ENCODE measurements around the gene SLC2A1.

SLC2A1 gene

GRCh38 chr1:42979896-42980800 lies 21.5 kb upstream of the SLC2A1 start:
- no peak for DNase-seq (ENCODE audit: low spot score)

- no peak for DNase-seq (ENCODE audit: low spot score)
These were observed 20.4 kb upstream of the SLC2A1 start for GRCh38 chr1:42979036-42979430.

- no peak for DNase-seq (ENCODE audit: low spot score)
These were observed 19.8 kb upstream of the SLC2A1 start for GRCh38 chr1:42978317-42979035.

- no peak for DNase-seq (ENCODE audit: low spot score)
These were observed 19.0 kb upstream of the SLC2A1 start for GRCh38 chr1:42977653-42978052.

- no peak for DNase-seq (ENCODE audit: low spot score)
These were observed 17.0 kb upstream of the SLC2A1 start for GRCh38 chr1:42975561-42976225.

GRCh38 chr1:42974767-42975437 lies 16.2 kb upstream of the SLC2A1 start:
- no peak for DNase-seq (ENCODE audit: low spot score)

GRCh38 chr1:42973799-42974198 lies 15.1 kb upstream of the SLC2A1 start:
- no peak for DNase-seq (ENCODE audit: low spot score)

- no peak for DNase-seq (ENCODE audit: low spot score)
These were observed 14.6 kb upstream of the SLC2A1 start for GRCh38 chr1:42973286-42973685.

- no peak for DNase-seq (ENCODE audit: low spot score)
These were observed 13.2 kb upstream of the SLC2A1 start for GRCh38 chr1:42971841-42972291.

GRCh38 chr1:42970143-42970542 lies 11.5 kb upstream of the SLC2A1 start:
- no peak for DNase-seq (ENCODE audit: low spot score)

GRCh38 chr1:42968654-42969053 lies 10.0 kb upstream of the SLC2A1 start:
- no peak for DNase-seq (ENCODE audit: low spot score)

- DNase-seq (ENCODE audit: low spot score), result no peak
These were observed 8.3 kb upstream of the SLC2A1 start for GRCh38 chr1:42966688-42967612.

GRCh38 chr1:42965378-42965777 lies 6.7 kb upstream of the SLC2A1 start:
- no peak for DNase-seq (ENCODE audit: low spot score)

- no peak for DNase-seq (ENCODE audit: low spot score)
These were observed 5.6 kb upstream of the SLC2A1 start for GRCh38 chr1:42964044-42964812.

GRCh38 chr1:42963378-42964043 lies 4.8 kb upstream of the SLC2A1 start:
- no peak for DNase-seq (ENCODE audit: low spot score)

- no peak for DNase-seq (ENCODE audit: low spot score)
These were observed 4.1 kb upstream of the SLC2A1 start for GRCh38 chr1:42962641-42963377.

GRCh38 chr1:42961312-42962091 lies 2.8 kb upstream of the SLC2A1 start:
- DNase-seq (ENCODE audit: low spot score), result no peak

Measured in CD4-positive, alpha-beta T cell treated with Interleukin-6 at 100 ng/mL for 8 hours (primary cell).